B cell (primary cell): ENCODE measurements around the gene RAP1A. TPM values are rescaled to one million over a fixed set of nuclear protein-coding genes. Genes with fewer than 3 reads are reported as not detected.

Experiments
- ATAC-seq: fragments of 200-7000 bp; cut with Tn5 transposase; one replicate; pipeline ENCODE4 v1.10.0; 2021; ENCODE audit warnings: low read depth, mild to moderate bottlenecking, moderate number of reproducible peaks, moderate library complexity
- CTCF ChIA-PET: fragments of 350-600 bp; sonication (Branson Sonifier 250); formaldehyde crosslinking; loops from one replicate; lab custom pipeline; 2021; ENCODE audit warnings: antibody characterized with exemption, inconsistent platforms; lab: Charles Lee
- POLR2A ChIA-PET: fragments of 350-600 bp; sonication (Branson Sonifier 250); formaldehyde crosslinking; loops from one replicate; lab custom pipeline; 2021; ENCODE audit warnings: antibody characterized with exemption; lab: Charles Lee
- DNase-seq: peaks from one replicate; pipeline ENCODE4 v3.0.0; 2013
- H2AFZ ChIP-seq: 2 replicates; pipeline ENCODE4 v1.6.1; 2012; ENCODE audit warnings: mild to moderate bottlenecking, low read depth, low read length; ENCODE audit not compliant: insufficient read depth, poor library complexity, severe bottlenecking
- H3K27ac ChIP-seq, 2 donors: 1 replicate in 1 of 2; 2 replicates in 1 of 2; pipeline ENCODE4 v1.5.1; 2012 to 2013; ENCODE audit warnings: low read length in 2 of 2, mild to moderate bottlenecking in 2 of 2, moderate library complexity in 1 of 2
- H3K27me3 ChIP-seq, 4 experiments: fragments of 200-600 bp in 1 of 4; sonication (generic) in 1 of 4; replicated peaks in 1 of 4; 1 replicate in 2 of 4; 2 replicates in 2 of 4; pipeline versions ENCODE4 v1.6.1 to v1.7.0; 2013 to 2016; ENCODE audit warnings: low read length in 3 of 4, mild to moderate bottlenecking in 2 of 4, mixed read lengths in 1 of 4, moderate library complexity in 1 of 4; ENCODE audit not compliant: insufficient read depth in 4 of 4, control insufficient read depth in 3 of 4; ENCODE audit errors: control extremely low read depth in 1 of 4
- H3K36me3 ChIP-seq, 2 experiments: replicated peaks in 1 of 2; 1 replicate in 1 of 2; 2 replicates in 1 of 2; pipeline versions ENCODE4 v1.6.1 to v1.7.1; 2013; ENCODE audit warnings: low read length in 1 of 2; ENCODE audit not compliant: insufficient read depth in 2 of 2, control insufficient read depth in 1 of 2; ENCODE audit errors: control extremely low read depth in 1 of 2, extremely low read depth in 1 of 2
- H3K4me1 ChIP-seq, 2 donors: fragments of 200-600 bp in 1 of 2; sonication (generic) in 1 of 2; 1 replicate in 1 of 2; 2 replicates in 1 of 2; pipeline versions ENCODE4 v1.5.1 to v1.6.1; 2013 to 2017; ENCODE audit warnings: low read length in 2 of 2; ENCODE audit not compliant: control insufficient read depth in 2 of 2, insufficient read depth in 2 of 2
- H3K4me2 ChIP-seq: replicated peaks from 2 replicates; pipeline ENCODE3; 2012; ENCODE audit warnings: mild to moderate bottlenecking, low read depth, low read length; ENCODE audit not compliant: poor library complexity, severe bottlenecking
- H3K4me3 ChIP-seq, 5 experiments: fragments of 200-600 bp in 1 of 5; sonication (generic) in 1 of 5; 1 replicate in 3 of 5; 2 replicates in 2 of 5; pipeline versions ENCODE4 v1.5.1 to v1.7.0; 2011 to 2016; ENCODE audit warnings: low read length in 4 of 5, mild to moderate bottlenecking in 4 of 5, low read depth in 2 of 5, control low read depth in 1 of 5, moderate library complexity in 1 of 5; ENCODE audit not compliant: insufficient read depth in 1 of 5; ENCODE audit errors: control extremely low read depth in 1 of 5, extremely low read depth in 1 of 5
- H3K79me2 ChIP-seq: fragments of 200-600 bp; sonication (generic); one replicate; pipeline ENCODE4 v1.6.0; 2016; ENCODE audit warnings: low read length; ENCODE audit not compliant: control insufficient read depth, insufficient read depth
- H3K9ac ChIP-seq: fragments of 200-600 bp; sonication (generic); 2 replicates; pipeline ENCODE4 v1.6.1; 2017; ENCODE audit warnings: mild to moderate bottlenecking, low read length, moderate library complexity
- H3K9me3 ChIP-seq, 3 donors: one replicate each; pipeline versions ENCODE4 v1.6.1 to v1.7.1; 2013; ENCODE audit warnings: low read length in 2 of 3; ENCODE audit not compliant: control insufficient read depth in 2 of 3, insufficient read depth in 1 of 3; ENCODE audit errors: control extremely low read depth in 1 of 3
- H4K20me1 ChIP-seq: 2 replicates; pipeline ENCODE4 v1.6.0; 2012; ENCODE audit warnings: mild to moderate bottlenecking, low read length; ENCODE audit not compliant: insufficient read depth, control insufficient read depth, poor library complexity, severe bottlenecking
- H3K27ac Mint-ChIP-seq: one replicate; pipeline ENCODE4 v1.8.0; 2021; ENCODE audit warnings: mixed read lengths
- H3K27me3 Mint-ChIP-seq: one replicate; pipeline ENCODE4 v1.8.0; 2021; ENCODE audit warnings: mixed read lengths
- H3K4me1 Mint-ChIP-seq: one replicate; pipeline ENCODE4 v1.8.0; 2021; ENCODE audit warnings: mixed read lengths
- H3K4me3 Mint-ChIP-seq: one replicate; pipeline ENCODE4 v1.8.0; 2021; ENCODE audit warnings: mixed read lengths
- H3K9me3 Mint-ChIP-seq: one replicate; pipeline ENCODE4 v1.8.0; 2022; ENCODE audit warnings: mixed read lengths; ENCODE audit not compliant: insufficient read depth
- CTCF ChIP-seq: fragments of 200-600 bp; IDR thresholded peaks from one replicate; pipeline ENCODE4 v1.8.0; 2022; ENCODE audit warnings: antibody characterized with exemption, mild to moderate bottlenecking
- EZH2 ChIP-seq: IDR thresholded peaks from 2 replicates; pipeline ENCODE4 v1.6.1; 2012; ENCODE audit warnings: borderline replicate concordance, low read depth, mild to moderate bottlenecking, moderate library complexity, low read length; ENCODE audit not compliant: insufficient read depth, poor library complexity, severe bottlenecking
- WGBS: methylation state at CpG from one replicate; pipeline ENCODE4 v1.1.5; 2013; ENCODE audit warnings: missing lambda C conversion rate; ENCODE audit not compliant: insufficient coverage; 5-methylcytosine and 5-hydroxymethylcytosine counted together
- intact Hi-C: fragments of 100-400 bp; cut with micrococcal nuclease; formaldehyde crosslinking; loops from one replicate; pipeline ENCODE4 v1.10.0; 2022
- polyA plus RNA-seq: library from polyadenylated mRNA; depleted of rRNA; stranded (reverse); fragments of >200 nt; gene quantifications from 2 replicates; pipeline ENCODE4 v1.2.3, GENCODE V29; 2012
- total RNA-seq, 2 donors: library from RNA; stranded (reverse); fragments of 120-200 nt in 1 of 2; gene quantifications; 1 replicate in 1 of 2; 2 replicates in 1 of 2; pipeline versions ENCODE4 v1.2.3 to v1.2.4, GENCODE V29; 2013 to 2022

The RAP1A gene
- total and polyA plus RNA-seq, 2 donors (not counting 1 experiment from before 2014, with no cell fraction given), result 32.6 to 75.3 TPM

- peaks cover 49% of the 10 kb centered on the region for H4K20me1 ChIP-seq
- no peaks in the 10 kb centered on the region for H3K9me3 ChIP-seq
- no peak overlapping the region for H3K4me3 Mint-ChIP-seq
- H3K79me2 ChIP-seq, result peaks cover 97% of the 10 kb centered on the region
- ChIA-PET POLR2A (no interaction called here), CTCF (interaction anchor here (1.1 to 2.4 kb wide), 5 partner anchors 15 to 142 kb away, joined by 3 to 11 read pairs (median 4); no protein-coding TSS in a partner anchor)
- H3K9ac ChIP-seq, result no peak overlapping the region
- no peak overlapping the region for H3K27ac Mint-ChIP-seq
- intact Hi-C loops, result loop anchor here (10.0 kb wide), 1 partner anchor 115 kb away; no protein-coding TSS in a partner anchor
- peaks cover 0 to 13% of the 10 kb centered on the region in 2 experiments for H3K36me3 ChIP-seq
- H3K4me2 ChIP-seq, result no peak overlapping the region
- no peak overlapping the region for H2AFZ ChIP-seq
- H3K9me3 Mint-ChIP-seq, result no peaks in the 10 kb centered on the region
- no peaks in the 10 kb centered on the region for H3K27me3 Mint-ChIP-seq
- TF ChIP-seq EZH2, result no peak
- no peak for TF ChIP-seq CTCF
- no peak for DNase-seq
- H3K4me3 ChIP-seq, result no peak overlapping the region
- 100% methylated on average over 1 of the region's 1 CpG for WGBS
- peak overlapping the region in 1 of 2 donors; percentile 36 for H3K27ac ChIP-seq
- peaks cover 19 to 21% of the 10 kb centered on the region in 2 donors for H3K4me1 ChIP-seq
- no peak for ATAC-seq
- peaks cover 60% of the 10 kb centered on the region for H3K4me1 Mint-ChIP-seq
- H3K27me3 ChIP-seq, result no peaks in the 10 kb centered on the region
Observed at GRCh38 chr1:111649648-111650047, 30.1 kb downstream of the RAP1A start.

- Histone ChIP-seq H3K4me1 (peaks cover 13 to 21% of the 10 kb centered on the region in 2 donors), H3K9ac (no peak overlapping the region), H3K27me3 (no peaks in the 10 kb centered on the region), H3K79me2 (peaks cover 96% of the 10 kb centered on the region), H3K36me3 (peaks cover 0 to 5% of the 10 kb centered on the region in 2 experiments), H2AFZ (no peak overlapping the region), H3K27ac (peak overlapping the region in 1 of 2 donors; percentile 5), H3K4me2 (no peak overlapping the region), H4K20me1 (peaks cover 43% of the 10 kb centered on the region), H3K9me3 (no peaks in the 10 kb centered on the region), H3K4me3 (no peak overlapping the region)
- TF ChIP-seq CTCF, result no peak
- TF ChIP-seq EZH2, result no peak
- peaks cover 51% of the 10 kb centered on the region for H3K4me1 Mint-ChIP-seq
- no peaks in the 10 kb centered on the region for H3K27me3 Mint-ChIP-seq
- no peaks in the 10 kb centered on the region for H3K9me3 Mint-ChIP-seq
- no CpG with 5 or more reads among the region's 1 CpG for WGBS
- intact Hi-C loops, result loop anchor here (10.0 kb wide), 1 partner anchor 111 kb away; no protein-coding TSS in a partner anchor
- H3K4me3 Mint-ChIP-seq, result no peak overlapping the region
- H3K27ac Mint-ChIP-seq, result peak overlapping the region; percentile 59
- no peak for ATAC-seq
- ChIA-PET POLR2A (interaction anchor here (0.6 kb wide), 1 partner anchor 925 kb away, joined by 10 read pairs; no protein-coding TSS in a partner anchor), CTCF (interaction anchor here (0.6 kb wide), 1 partner anchor 113 kb away, joined by 3 read pairs; no protein-coding TSS in a partner anchor)
- DNase-seq, result no peak
Observed at GRCh38 chr1:111653709-111654108, 34.1 kb downstream of the RAP1A start.
